DOHH2 (cell line): Measurements from ENCODE around the gene SULT1B1.

Source experiments
- EZH2phosphoT487 ChIP-seq: fragments of 200-600 bp; sonication (generic); IDR thresholded peaks from 2 replicates; pipeline ENCODE4 v1.6.1; 2017; ENCODE audit warnings: borderline replicate concordance, mild to moderate bottlenecking, antibody characterized with exemption, low read length, moderate library complexity, mixed read lengths
- TF ChIP-seq, protein P1 (sequence below): fragments of 200-600 bp; sonication (generic); IDR thresholded peaks from one replicate; pipeline ENCODE4 v1.5.1; 2014; ENCODE audit warnings: antibody characterized with exemption, mild to moderate bottlenecking, low read depth, low read length; ENCODE audit not compliant: poor library complexity, severe bottlenecking

DNA sequence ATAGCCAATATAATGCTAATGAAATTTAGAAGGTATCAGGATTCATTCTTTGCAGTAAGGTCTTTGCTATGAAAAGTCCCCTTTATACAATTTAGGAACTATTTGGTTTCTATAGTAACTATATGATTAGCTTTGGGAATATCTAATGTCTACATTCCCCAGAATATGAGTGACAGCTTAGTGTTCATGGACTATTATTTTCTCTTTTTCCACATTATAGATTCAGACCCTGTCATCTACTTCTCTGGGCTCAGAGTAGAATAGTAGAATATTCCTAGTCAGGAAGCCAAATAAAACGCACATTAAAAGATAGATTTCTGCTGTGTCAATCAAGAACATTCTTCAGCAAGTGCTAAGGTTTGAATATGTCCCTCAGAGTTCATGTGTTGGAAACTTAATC is 26.1 kb upstream of the SULT1B1 start:
- TF ChIP-seq, protein P1, sequence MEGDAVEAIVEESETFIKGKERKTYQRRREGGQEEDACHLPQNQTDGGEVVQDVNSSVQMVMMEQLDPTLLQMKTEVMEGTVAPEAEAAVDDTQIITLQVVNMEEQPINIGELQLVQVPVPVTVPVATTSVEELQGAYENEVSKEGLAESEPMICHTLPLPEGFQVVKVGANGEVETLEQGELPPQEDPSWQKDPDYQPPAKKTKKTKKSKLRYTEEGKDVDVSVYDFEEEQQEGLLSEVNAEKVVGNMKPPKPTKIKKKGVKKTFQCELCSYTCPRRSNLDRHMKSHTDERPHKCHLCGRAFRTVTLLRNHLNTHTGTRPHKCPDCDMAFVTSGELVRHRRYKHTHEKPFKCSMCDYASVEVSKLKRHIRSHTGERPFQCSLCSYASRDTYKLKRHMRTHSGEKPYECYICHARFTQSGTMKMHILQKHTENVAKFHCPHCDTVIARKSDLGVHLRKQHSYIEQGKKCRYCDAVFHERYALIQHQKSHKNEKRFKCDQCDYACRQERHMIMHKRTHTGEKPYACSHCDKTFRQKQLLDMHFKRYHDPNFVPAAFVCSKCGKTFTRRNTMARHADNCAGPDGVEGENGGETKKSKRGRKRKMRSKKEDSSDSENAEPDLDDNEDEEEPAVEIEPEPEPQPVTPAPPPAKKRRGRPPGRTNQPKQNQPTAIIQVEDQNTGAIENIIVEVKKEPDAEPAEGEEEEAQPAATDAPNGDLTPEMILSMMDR = no peak
- TF ChIP-seq EZH2phosphoT487 = no peak
